AML-193 (cell line): Measurements from ENCODE around the gene ELOF1.
"Not testable (repeated sequence)": the region's sequence is repeated elsewhere in the genome, so short reads cannot be mapped to it uniquely, and the experiment has no call there.

Source experiments
- DNase-seq, 2 experiments: peaks; one replicate each; lab custom pipeline; 2025; lab: John Stamatoyannopoulos, UW

Gene ELOF1

GRCh38 chr19:11570039-11570462, 11.0 kb upstream of the ELOF1 start:
- no peak for DNase-seq

GRCh38 chr19:11566164-11566563, 7.1 kb upstream of the ELOF1 start:
- DNase-seq, result no peak

GRCh38 chr19:11565649-11565980, 6.6 kb upstream of the ELOF1 start:
- not testable (repeated sequence) for DNase-seq

GRCh38 chr19:11564082-11564807, 5.2 kb upstream of the ELOF1 start:
- not testable (repeated sequence) for DNase-seq

- DNase-seq, result no peak
Measured at GRCh38 chr19:11563532-11563931, 4.5 kb upstream of the ELOF1 start.

GRCh38 chr19:11560404-11561051, 1.5 kb upstream of the ELOF1 start:
- peak; percentile 66 to 74 for DNase-seq

- no peak for DNase-seq
Measured at GRCh38 chr19:11556634-11557420, 2.2 kb downstream of the ELOF1 start.

GRCh38 chr19:11555246-11555645, 3.8 kb downstream of the ELOF1 start:
- no peak for DNase-seq

GRCh38 chr19:11554160-11554559, 4.9 kb downstream of the ELOF1 start:
- DNase-seq, result no peak

- no peak for DNase-seq
Measured at GRCh38 chr19:11552666-11553372, 6.2 kb downstream of the ELOF1 start.

GRCh38 chr19:11551603-11552235, 7.3 kb downstream of the ELOF1 start:
- DNase-seq, result no peak

- DNase-seq, result no peak
Measured at GRCh38 chr19:11550265-11550664, 8.8 kb downstream of the ELOF1 start.

- no peak for DNase-seq
Measured at GRCh38 chr19:11549386-11549953, 9.6 kb downstream of the ELOF1 start.

- DNase-seq, result no peak
Measured at GRCh38 chr19:11547929-11548700, 10.9 kb downstream of the ELOF1 start.

GRCh38 chr19:11541238-11541637, 17.8 kb downstream of the ELOF1 start:
- no peak for DNase-seq

GRCh38 chr19:11540645-11541044, 18.4 kb downstream of the ELOF1 start:
- DNase-seq, result no peak

- no peak for DNase-seq
Measured at GRCh38 chr19:11539495-11540365, 19.3 kb downstream of the ELOF1 start.

GRCh38 chr19:11538232-11539036, 20.6 kb downstream of the ELOF1 start, which contains the start of gene CNN1:
Gene CNN1 (plus strand): TSS chr19:11538851. CDS start chr19:11538928, 77 bp downstream.
- DNase-seq, result no peak
